ENCODE data around the gene EPO.

DNA sequence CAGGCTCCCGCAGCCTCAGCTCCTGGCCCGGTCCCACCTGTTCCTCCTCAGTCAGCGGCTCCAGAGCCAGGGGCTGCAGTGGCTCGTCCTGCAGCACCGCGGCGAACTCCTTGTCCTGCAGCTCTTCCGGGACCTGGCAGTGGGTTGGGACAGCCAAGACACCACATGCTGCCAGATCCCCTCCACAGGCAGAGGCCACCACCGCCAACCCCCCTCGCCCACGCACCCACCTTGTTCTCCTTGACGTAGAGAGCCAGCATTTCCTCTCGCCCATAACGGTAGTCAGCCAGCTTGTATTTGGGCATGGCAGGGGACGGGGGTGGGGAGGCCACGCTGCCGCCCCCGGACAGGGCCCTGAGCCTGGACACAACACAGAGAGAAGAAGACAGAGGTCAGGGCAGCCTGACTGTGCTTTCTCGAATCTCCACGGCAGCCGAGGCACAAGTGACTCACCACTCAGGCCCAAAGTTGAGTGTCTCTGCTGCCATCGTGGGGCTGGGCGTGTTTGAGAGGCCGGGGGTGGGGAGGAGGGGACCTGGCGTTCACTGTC is 32.4 kb upstream of the EPO start:
- no peak for TF ChIP-seq CTCF (IDR thresholded peaks at IDR 0.05)
- no peak for TF ChIP-seq EZH2 (IDR thresholded peaks at IDR 0.05; ENCODE audit: borderline replicate concordance, insufficient read depth, low read depth, low read length, poor library complexity, severe bottlenecking)
